Gastroesophageal sphincter (tissue), 4 donors: ENCODE measurements around the gene FBXO36. TPM values are rescaled to one million over a fixed set of nuclear protein-coding genes. Genes with fewer than 3 reads are reported as not detected.
"Not testable (repeated sequence)": the region's sequence is repeated elsewhere in the genome, so short reads cannot be mapped to it uniquely, and the experiment has no call there.

Experiments used
- ATAC-seq: fragments of 150-250 bp; one replicate; pipeline ENCODE4 v1.9.1; 2016; ENCODE audit warnings: mild to moderate bottlenecking, moderate library complexity
- H3K27ac ChIP-seq, 4 donors: fragments of 200-600 bp; sonication (generic) in 3 of 4; 1 replicate in 3 of 4; 2 replicates in 1 of 4; pipeline ENCODE4 v1.5.1; 2016 to 2019
- H3K27me3 ChIP-seq: fragments of 200-600 bp; sonication (generic); one replicate; pipeline ENCODE4 v1.5.1; 2019
- H3K36me3 ChIP-seq, 2 donors: fragments of 200-600 bp; sonication (generic); one replicate each; pipeline ENCODE4 v1.5.1; 2019; ENCODE audit warnings: control low read depth in 1 of 2
- H3K4me1 ChIP-seq, 3 donors: fragments of 200-600 bp; sonication (generic); 1 replicate in 2 of 3; 2 replicates in 1 of 3; pipeline ENCODE4 v1.5.1; 2016 to 2019; ENCODE audit warnings: control low read depth in 2 of 3
- H3K4me3 ChIP-seq, 2 donors: fragments of 200-600 bp; sonication (generic); one replicate each; pipeline ENCODE4 v1.5.1; 2019; ENCODE audit warnings: mild to moderate bottlenecking in 1 of 2, moderate library complexity in 1 of 2
- H3K9me3 ChIP-seq, 3 donors: fragments of 200-600 bp; sonication (generic); one replicate each; pipeline ENCODE4 v1.5.1; 2017 to 2019; ENCODE audit warnings: control low read depth in 2 of 3
- EP300 ChIP-seq: sonication (generic); formaldehyde crosslinking; IDR thresholded peaks from one replicate; pipeline ENCODE4 v1.6.1; 2017; ENCODE audit warnings: antibody characterized with exemption, mild to moderate bottlenecking
- POLR2A ChIP-seq, 2 donors: fragments of 450-650 bp; IDR thresholded peaks; one replicate each; pipeline ENCODE4 v1.6.1; 2017; ENCODE audit warnings: antibody characterized with exemption in 2 of 2, mild to moderate bottlenecking in 2 of 2, moderate library complexity in 1 of 2
- POLR2AphosphoS5 ChIP-seq: sonication (generic); formaldehyde crosslinking; IDR thresholded peaks from one replicate; pipeline ENCODE4 v1.6.1; 2017; ENCODE audit warnings: antibody characterized with exemption
- WGBS, 2 donors: methylation state at CpG; one replicate each; pipeline ENCODE4 v1.1.5; 2018; ENCODE audit warnings: low coverage in 1 of 2; 5-methylcytosine and 5-hydroxymethylcytosine counted together
- total RNA-seq, 4 donors: library from RNA; depleted of rRNA; stranded (reverse); fragments of >200 nt; gene quantifications; one replicate each; pipeline ENCODE4 v1.1.0, GENCODE V29; 2016
- TF ChIP-seq, protein P1 (sequence below), 4 experiments: fragments of 200-600 bp in 2 of 4; fragments of 450-650 bp in 2 of 4; sonication (generic) in 1 of 4; IDR thresholded peaks; one replicate each; pipeline ENCODE4 v1.5.1; 2017 to 2019; ENCODE audit warnings: antibody characterized with exemption in 4 of 4, mild to moderate bottlenecking in 2 of 4, moderate library complexity in 2 of 4

FBXO36 gene
- total RNA-seq, 4 donors from 2014 or later, result 2.2 to 3.6 (median 3.4) TPM

DNA sequence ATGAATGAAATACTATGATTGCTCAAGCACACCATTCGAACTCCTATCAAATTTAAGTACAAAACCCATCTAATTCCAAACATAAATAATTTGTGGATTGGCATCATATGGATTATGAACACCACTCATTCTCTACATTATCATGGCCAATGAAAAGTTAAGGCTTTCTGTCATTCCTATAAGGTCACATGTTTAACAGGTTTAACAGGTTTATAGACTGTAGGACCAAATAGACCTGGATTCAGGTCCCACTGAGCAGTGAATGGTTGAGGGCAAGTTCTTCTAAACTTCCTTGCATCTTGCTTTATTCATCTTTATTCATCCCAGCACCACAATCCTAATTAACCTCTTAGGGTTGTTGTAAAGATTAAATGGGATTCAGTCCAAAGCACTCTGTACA, 33.4 kb downstream of the FBXO36 start:
- H3K27me3 ChIP-seq, result no peaks in the 10 kb centered on the region
- 83 to 86% methylated on average over 1 of the region's 1 CpG for WGBS, 2 donors
- H3K27ac ChIP-seq, result no peak overlapping the region
- no peaks in the 10 kb centered on the region for H3K9me3 ChIP-seq
- no peaks in the 10 kb centered on the region for H3K36me3 ChIP-seq
- peaks cover 0 to 6% (median 0%) of the 10 kb centered on the region in 3 donors for H3K4me1 ChIP-seq
- H3K4me3 ChIP-seq, result no peak overlapping the region
- ATAC-seq, result no peak
- no peak for TF ChIP-seq POLR2A (IDR thresholded peaks at IDR 0.05)
- TF ChIP-seq, protein P1, sequence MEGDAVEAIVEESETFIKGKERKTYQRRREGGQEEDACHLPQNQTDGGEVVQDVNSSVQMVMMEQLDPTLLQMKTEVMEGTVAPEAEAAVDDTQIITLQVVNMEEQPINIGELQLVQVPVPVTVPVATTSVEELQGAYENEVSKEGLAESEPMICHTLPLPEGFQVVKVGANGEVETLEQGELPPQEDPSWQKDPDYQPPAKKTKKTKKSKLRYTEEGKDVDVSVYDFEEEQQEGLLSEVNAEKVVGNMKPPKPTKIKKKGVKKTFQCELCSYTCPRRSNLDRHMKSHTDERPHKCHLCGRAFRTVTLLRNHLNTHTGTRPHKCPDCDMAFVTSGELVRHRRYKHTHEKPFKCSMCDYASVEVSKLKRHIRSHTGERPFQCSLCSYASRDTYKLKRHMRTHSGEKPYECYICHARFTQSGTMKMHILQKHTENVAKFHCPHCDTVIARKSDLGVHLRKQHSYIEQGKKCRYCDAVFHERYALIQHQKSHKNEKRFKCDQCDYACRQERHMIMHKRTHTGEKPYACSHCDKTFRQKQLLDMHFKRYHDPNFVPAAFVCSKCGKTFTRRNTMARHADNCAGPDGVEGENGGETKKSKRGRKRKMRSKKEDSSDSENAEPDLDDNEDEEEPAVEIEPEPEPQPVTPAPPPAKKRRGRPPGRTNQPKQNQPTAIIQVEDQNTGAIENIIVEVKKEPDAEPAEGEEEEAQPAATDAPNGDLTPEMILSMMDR (IDR thresholded peaks at IDR 0.05), result no peak
- TF ChIP-seq POLR2AphosphoS5, result no peak
- TF ChIP-seq EP300, result no peak

DNA sequence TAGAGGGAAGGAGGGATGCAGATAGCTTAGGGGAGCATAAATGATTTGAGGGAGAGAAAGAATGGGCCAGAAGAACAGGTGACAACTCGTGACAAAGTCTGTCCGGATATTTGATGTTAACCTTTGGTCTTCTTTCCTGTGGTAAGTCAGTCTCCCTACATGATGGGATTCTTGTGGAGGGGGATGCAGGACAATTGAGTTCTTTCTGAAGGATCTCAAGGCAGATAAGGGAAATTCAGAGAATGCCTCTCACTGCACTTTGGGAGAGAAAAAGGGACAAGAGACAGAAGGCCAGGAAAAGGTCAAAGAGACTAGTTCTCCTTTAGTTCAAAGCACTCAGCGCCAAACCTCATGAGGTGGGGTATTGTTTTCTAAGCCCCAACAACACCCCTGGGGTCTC, 34.2 kb downstream of the FBXO36 start:
- Histone ChIP-seq H3K4me3 (no peak overlapping the region), H3K27ac (no peak overlapping the region), H3K27me3 (no peaks in the 10 kb centered on the region), H3K4me1 (peaks cover 0 to 6% (median 0%) of the 10 kb centered on the region in 3 donors), H3K9me3 (no peaks in the 10 kb centered on the region), H3K36me3 (no peaks in the 10 kb centered on the region)
- 90 to 92% methylated on average over 2 to 3 of the region's 3 CpGs for WGBS, 2 donors
- ATAC-seq, result no peak
- TF ChIP-seq EP300 (no peak), POLR2AphosphoS5 (no peak), POLR2A (IDR thresholded peaks at IDR 0.05) (no peak)
- TF ChIP-seq, protein P1 (IDR thresholded peaks at IDR 0.05), result no peak

DNA sequence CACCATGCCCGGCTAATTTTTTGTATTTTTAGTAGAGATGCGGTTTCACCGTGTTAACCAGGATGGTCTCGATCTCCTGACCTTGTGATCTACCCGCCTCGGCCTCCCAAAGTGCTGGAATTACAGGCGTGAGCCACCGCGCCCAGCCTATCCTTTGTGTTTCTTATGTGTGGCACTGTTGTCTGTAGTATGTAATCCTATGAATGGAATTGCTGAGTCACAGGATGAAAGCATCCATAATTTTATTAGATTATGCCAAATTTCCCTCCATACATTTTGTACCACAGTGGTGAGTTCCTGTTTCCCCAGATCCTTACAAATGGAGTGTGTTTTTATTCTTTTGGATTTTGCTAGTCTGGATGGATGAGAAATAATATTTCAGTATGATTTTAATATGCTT, 41.3 kb downstream of the FBXO36 start:
- not testable (repeated sequence) for H3K4me1 ChIP-seq, H3K36me3 ChIP-seq, H3K27me3 ChIP-seq, ATAC-seq, H3K4me3 ChIP-seq, H3K27ac ChIP-seq, H3K9me3 ChIP-seq
- 93 to 98% methylated on average over 5 to 9 of the region's 9 CpGs for WGBS, 2 donors

DNA sequence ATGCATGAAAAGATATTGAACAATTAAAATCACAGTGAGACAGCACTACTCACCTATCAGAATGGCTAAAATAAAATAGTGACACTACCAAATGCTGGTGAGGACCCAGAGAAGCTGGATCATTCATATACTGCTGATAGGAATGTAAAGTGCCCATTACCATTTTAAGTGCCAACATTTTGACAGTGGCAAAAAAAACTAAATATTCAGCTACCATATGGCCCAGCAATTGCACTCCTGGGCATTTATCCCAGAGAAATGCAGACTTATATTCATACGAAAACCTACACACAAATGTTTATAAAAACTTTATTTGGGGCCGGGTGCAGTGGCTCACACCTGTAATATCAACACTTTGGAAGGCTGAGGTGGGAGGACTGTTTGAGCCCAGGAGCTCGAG, 47.6 kb downstream of the FBXO36 start:
- H3K4me3 ChIP-seq, result no peak overlapping the region
- H3K27me3 ChIP-seq, result no peaks in the 10 kb centered on the region
- no peaks in the 10 kb centered on the region for H3K36me3 ChIP-seq
- H3K4me1 ChIP-seq, result peaks cover 0 to 7% (median 6%) of the 10 kb centered on the region in 3 donors
- TF ChIP-seq EP300, result no peak
- TF ChIP-seq, protein P1 (IDR thresholded peaks at IDR 0.05), result no peak
- TF ChIP-seq POLR2AphosphoS5, result no peak
- no peak for TF ChIP-seq POLR2A (IDR thresholded peaks at IDR 0.05)
- no peaks in the 10 kb centered on the region for H3K9me3 ChIP-seq
- no peak overlapping the region for H3K27ac ChIP-seq
- ATAC-seq, result no peak
- 74% methylated on average over 3 of the region's 3 CpGs; no CpG with 5 or more reads in 1 of the 2 donors for WGBS, 2 donors

DNA sequence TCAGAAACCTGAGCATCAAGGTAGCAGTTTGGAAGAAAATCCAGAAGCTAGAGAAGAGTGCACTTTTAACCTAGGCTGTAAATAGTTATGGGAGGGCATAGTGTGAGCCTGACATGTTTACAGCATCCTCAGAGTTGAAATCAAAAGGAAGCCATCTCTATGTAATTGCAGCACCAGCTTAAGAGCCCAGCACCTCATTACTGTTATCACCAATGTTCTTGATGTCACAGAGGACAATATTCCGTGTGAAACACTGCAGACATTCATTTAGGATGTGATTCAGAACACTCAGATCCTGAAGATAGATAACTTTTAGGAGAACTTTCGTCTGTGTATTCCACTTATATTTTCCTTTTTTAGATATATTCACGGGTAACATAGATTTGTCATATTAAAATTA, 48.1 kb downstream of the FBXO36 start:
- H3K36me3 ChIP-seq, result no peaks in the 10 kb centered on the region
- no peak overlapping the region for H3K27ac ChIP-seq
- no peak for TF ChIP-seq EP300
- no peak for TF ChIP-seq POLR2AphosphoS5
- TF ChIP-seq, protein P1 (IDR thresholded peaks at IDR 0.05), result no peak
- no peak for TF ChIP-seq POLR2A (IDR thresholded peaks at IDR 0.05)
- H3K4me3 ChIP-seq, result no peak overlapping the region
- H3K9me3 ChIP-seq, result no peaks in the 10 kb centered on the region
- WGBS, 2 donors, result 85 to 92% methylated on average over 3 of the region's 3 CpGs
- H3K4me1 ChIP-seq, result peaks cover 0 to 7% (median 6%) of the 10 kb centered on the region in 3 donors
- no peaks in the 10 kb centered on the region for H3K27me3 ChIP-seq
- no peak for ATAC-seq
